CD4-positive, alpha-beta T cell (primary cell): ENCODE results near the gene BCAR1. TPM values are rescaled to one million over a fixed set of nuclear protein-coding genes. Genes with fewer than 3 reads are reported as not detected.
"Not testable (repeated sequence)": the region's sequence is repeated elsewhere in the genome, so short reads cannot be mapped to it uniquely, and the experiment has no call there.

Source experiments
- ATAC-seq: fragments of 200-7000 bp; cut with Tn5 transposase; one replicate; pipeline ENCODE4 v1.10.0; 2022; ENCODE audit warnings: mild to moderate bottlenecking; ENCODE audit not compliant: poor library complexity
- CTCF ChIA-PET: fragments of 350-600 bp; sonication (Branson Sonifier 250); formaldehyde crosslinking; loops from one replicate; lab custom pipeline; 2021; ENCODE audit warnings: antibody characterized with exemption, inconsistent platforms; lab: Charles Lee
- POLR2A ChIA-PET: fragments of 350-600 bp; sonication (Branson Sonifier 250); formaldehyde crosslinking; loops from one replicate; lab custom pipeline; 2021; ENCODE audit warnings: antibody characterized with exemption, inconsistent platforms; lab: Charles Lee
- DNase-seq, 14 experiments: peaks; one replicate each; pipeline ENCODE4 v3.0.0-alpha.2; 2013 to 2020; ENCODE audit warnings: mixed read lengths in 2 of 14
- H3K27ac ChIP-seq, 2 donors: one replicate each; pipeline versions ENCODE4 v1.5.1 to v1.7.0; 2013; ENCODE audit warnings: low read length in 2 of 2, low read depth in 1 of 2, mild to moderate bottlenecking in 1 of 2
- H3K27me3 ChIP-seq, 2 experiments: 1 replicate in 1 of 2; 2 replicates in 1 of 2; pipeline versions ENCODE4 v1.6.1 to v1.7.0; 2013; ENCODE audit warnings: low read length in 2 of 2, control low read depth in 1 of 2, mild to moderate bottlenecking in 1 of 2, moderate library complexity in 1 of 2; ENCODE audit not compliant: insufficient read depth in 2 of 2, control insufficient read depth in 1 of 2
- H3K36me3 ChIP-seq: one replicate; pipeline ENCODE4 v1.6.1; 2013; ENCODE audit warnings: low read length, control low read depth; ENCODE audit not compliant: insufficient read depth
- H3K4me1 ChIP-seq: one replicate; pipeline ENCODE4 v1.6.1; 2013; ENCODE audit warnings: low read length, control low read depth; ENCODE audit not compliant: insufficient read depth
- H3K4me3 ChIP-seq: one replicate; pipeline ENCODE4 v1.5.1; 2013; ENCODE audit warnings: mild to moderate bottlenecking, low read length, moderate library complexity
- H3K9me3 ChIP-seq, 2 experiments: 1 replicate in 1 of 2; 2 replicates in 1 of 2; pipeline versions ENCODE4 v1.6.1 to v1.7.0; 2013; ENCODE audit warnings: low read length in 2 of 2, mild to moderate bottlenecking in 2 of 2, control low read depth in 1 of 2, moderate library complexity in 1 of 2; ENCODE audit not compliant: control insufficient read depth in 1 of 2, insufficient read depth in 1 of 2
- H3K27ac Mint-ChIP-seq: one replicate; pipeline ENCODE4 v1.8.0; 2020; ENCODE audit warnings: mixed read lengths
- H3K27me3 Mint-ChIP-seq: one replicate; pipeline ENCODE4 v1.8.0; 2021; ENCODE audit warnings: mixed read lengths
- H3K36me3 Mint-ChIP-seq: one replicate; pipeline ENCODE4 v1.8.0; 2021; ENCODE audit warnings: low read depth, mixed read lengths
- H3K4me1 Mint-ChIP-seq: one replicate; pipeline ENCODE4 v1.8.0; 2021; ENCODE audit warnings: low read depth, mixed read lengths
- H3K4me3 Mint-ChIP-seq: one replicate; pipeline ENCODE4 v1.8.0; 2020; ENCODE audit warnings: mild to moderate bottlenecking, mixed read lengths
- H3K9me3 Mint-ChIP-seq: one replicate; pipeline ENCODE4 v1.8.0; 2020; ENCODE audit warnings: mixed read lengths
- CTCF ChIP-seq: fragments of 200-600 bp; IDR thresholded peaks from one replicate; pipeline ENCODE4 v1.8.0; 2022; ENCODE audit warnings: antibody characterized with exemption, mild to moderate bottlenecking
- intact Hi-C, 2 experiments: fragments of 100-400 bp; cut with DNase I in 1 of 2; cut with micrococcal nuclease in 1 of 2; formaldehyde crosslinking; loops; one replicate each; pipeline versions ENCODE4 v1.15.1 to v1.9.0; 2023 to 2025; cut with DNase I, micrococcal nuclease
- total RNA-seq, 174 experiments: library from RNA in 2 of 174; stranded (reverse) in 2 of 174; gene quantifications; one replicate each; pipeline ENCODE4 v1.2.3 and lab custom pipeline; 2021 to 2026

BCAR1 gene
- total RNA-seq, 2 experiments from 2014 or later, result 0.08 to 0.17 TPM

DNA sequence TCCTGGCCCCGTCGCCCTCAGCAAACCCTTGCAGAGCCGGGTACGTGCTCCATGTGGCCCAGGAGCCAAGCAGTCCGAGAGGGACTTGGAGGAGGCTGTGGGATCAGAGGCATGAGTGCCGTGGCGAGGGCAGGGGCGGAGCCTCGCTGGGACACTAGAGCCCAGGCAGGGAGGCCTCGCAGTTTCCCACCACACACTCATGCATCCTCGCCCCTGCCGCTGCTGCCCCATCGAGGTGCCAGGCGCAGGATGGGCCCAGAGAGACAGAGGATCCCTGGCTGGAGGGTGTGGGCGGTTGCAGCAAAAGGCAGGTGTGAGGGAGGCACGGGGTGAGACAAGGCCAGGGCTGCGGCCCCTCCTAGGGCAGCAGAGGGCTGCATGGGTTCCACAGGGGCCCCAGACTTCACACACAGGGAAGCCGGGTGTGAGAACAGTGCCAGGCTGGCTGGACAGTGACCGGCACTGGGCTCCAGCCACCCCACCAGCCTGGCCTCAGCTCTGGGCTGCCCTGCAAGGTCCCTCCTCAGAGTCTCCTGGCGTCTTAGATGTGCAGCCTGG is 7.7 kb downstream of the BCAR1 start:
- DNase-seq (no peak), ATAC-seq (no peak)
- no peaks in the 10 kb centered on the region for H3K9me3 Mint-ChIP-seq
- H3K4me1 ChIP-seq, result no peaks in the 10 kb centered on the region
- H3K9me3 ChIP-seq, result no peaks in the 10 kb centered on the region
- ChIA-PET CTCF (no interaction called here), POLR2A (no interaction called here)
- TF ChIP-seq CTCF, result no peak
- H3K4me1 Mint-ChIP-seq, result no peaks in the 10 kb centered on the region
- H3K27ac ChIP-seq, result no peak overlapping the region
- intact Hi-C loops, result no loop called here
- no peaks in the 10 kb centered on the region for H3K36me3 Mint-ChIP-seq
- H3K4me3 ChIP-seq, result no peak overlapping the region
- no peaks in the 10 kb centered on the region for H3K36me3 ChIP-seq
- H3K27me3 ChIP-seq, result no peaks in the 10 kb centered on the region
- no peaks in the 10 kb centered on the region for H3K27me3 Mint-ChIP-seq
- H3K27ac Mint-ChIP-seq, result no peak overlapping the region
- H3K4me3 Mint-ChIP-seq, result no peak overlapping the region

GRCh38 chr16:75242436-75243078 is 8.9 kb downstream of the BCAR1 start:
- H3K27ac ChIP-seq, POLR2A ChIA-PET, H3K36me3 ChIP-seq, intact Hi-C loops, H3K27me3 Mint-ChIP-seq, H3K4me1 Mint-ChIP-seq, H3K4me3 ChIP-seq, H3K27ac Mint-ChIP-seq, H3K4me3 Mint-ChIP-seq, H3K9me3 ChIP-seq, CTCF ChIA-PET, H3K27me3 ChIP-seq, ATAC-seq, H3K36me3 Mint-ChIP-seq, H3K4me1 ChIP-seq, H3K9me3 Mint-ChIP-seq, DNase-seq: not testable (repeated sequence)

GRCh38 chr16:75241955-75242354 is 9.5 kb downstream of the BCAR1 start:
- peaks cover 0 to 6% of the 10 kb centered on the region in 2 experiments for H3K9me3 ChIP-seq
- intact Hi-C loops, result no loop called here

More at GRCh38 chr16:75241955-75242354, 9.5 kb downstream of the BCAR1 start:
- no peak for DNase-seq
- H3K27me3 ChIP-seq, result no peaks in the 10 kb centered on the region
- no peak overlapping the region for H3K4me3 Mint-ChIP-seq
- H3K36me3 ChIP-seq, result no peaks in the 10 kb centered on the region
- no peaks in the 10 kb centered on the region for H3K36me3 Mint-ChIP-seq
- TF ChIP-seq CTCF, result no peak
- no peaks in the 10 kb centered on the region for H3K9me3 Mint-ChIP-seq
- H3K27me3 Mint-ChIP-seq, result no peaks in the 10 kb centered on the region
- no peaks in the 10 kb centered on the region for H3K4me1 Mint-ChIP-seq
- no peaks in the 10 kb centered on the region for H3K4me1 ChIP-seq
- POLR2A ChIA-PET, result no interaction called here
- no peak for ATAC-seq
- H3K27ac Mint-ChIP-seq, result no peak overlapping the region
- no peak overlapping the region for H3K27ac ChIP-seq
- CTCF ChIA-PET, result no interaction called here
- no peak overlapping the region for H3K4me3 ChIP-seq
